Esophagus squamous epithelium (tissue), 4 donors: ENCODE measurements around the gene CDC42BPA.

Source experiments
- CTCF ChIP-seq, 6 experiments: fragments of 450-650 bp in 4 of 6; fragments of 200-600 bp in 2 of 6; sonication (generic) in 2 of 6; IDR thresholded peaks; one replicate each; pipeline ENCODE4 v1.5.1; 2016 to 2019; ENCODE audit warnings: antibody characterized with exemption in 6 of 6, mild to moderate bottlenecking in 4 of 6, moderate library complexity in 4 of 6
- POLR2A ChIP-seq, 4 donors: fragments of 450-650 bp; IDR thresholded peaks; one replicate each; pipeline ENCODE4 v1.6.1; 2017; ENCODE audit warnings: antibody characterized with exemption in 4 of 4, mild to moderate bottlenecking in 4 of 4, moderate library complexity in 3 of 4

DNA sequence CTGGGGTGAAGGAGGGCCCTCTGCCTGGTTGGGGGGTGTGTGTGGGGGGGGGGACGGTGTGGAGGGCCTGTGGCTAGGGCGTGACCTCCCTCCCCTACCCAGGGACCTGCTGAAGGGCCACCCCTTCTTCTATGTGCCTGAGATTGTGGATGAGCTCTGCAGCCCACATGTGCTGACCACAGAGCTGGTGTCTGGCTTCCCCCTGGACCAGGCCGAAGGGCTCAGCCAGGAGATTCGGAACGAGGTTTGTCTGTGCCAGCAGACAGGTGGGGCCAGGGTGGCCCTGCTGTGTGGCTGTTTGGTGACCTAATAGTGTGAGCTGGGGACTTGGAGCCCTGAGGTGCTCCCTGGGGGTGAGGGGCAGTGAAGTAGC is 334.3 kb downstream of the CDC42BPA start:
- TF ChIP-seq POLR2A (IDR thresholded peaks at IDR 0.05) (no peak), CTCF (IDR thresholded peaks at IDR 0.05) (no peak)
